Measurements from ENCODE around the gene ZNF335.
A peak's percentile ranks its signal among the peaks of the same experiment; 100 is the strongest.

Gene ZNF335

DNA sequence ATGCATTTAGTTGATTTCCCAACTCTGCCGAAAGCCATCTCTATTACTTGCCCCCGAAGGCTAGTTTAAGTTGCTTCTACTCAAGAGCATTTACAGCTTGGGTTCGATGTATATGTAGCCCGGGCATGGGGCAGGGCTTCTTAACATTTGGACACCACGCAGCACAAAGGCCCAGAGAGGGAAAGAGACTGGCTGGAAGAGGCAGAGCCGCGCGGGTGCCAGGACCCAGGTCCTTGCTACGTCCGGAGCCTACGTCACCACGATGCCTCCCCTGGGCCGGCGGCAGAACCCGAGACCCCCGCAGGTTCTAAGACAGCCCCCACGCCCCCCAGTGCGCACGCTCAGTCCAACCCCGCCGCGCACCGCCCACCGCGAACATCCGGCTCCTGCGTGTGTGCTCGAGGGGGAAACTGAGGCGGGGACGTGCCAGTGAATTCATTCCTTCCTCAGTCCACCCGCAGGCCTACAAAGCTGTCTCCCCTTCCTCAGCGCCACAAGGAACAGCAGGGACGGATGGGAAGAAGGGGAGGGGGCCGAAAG, 37.9 kb downstream of the ZNF335 start:
- ATAC-seq = peak; percentile 46
- TF ChIP-seq, protein P1, sequence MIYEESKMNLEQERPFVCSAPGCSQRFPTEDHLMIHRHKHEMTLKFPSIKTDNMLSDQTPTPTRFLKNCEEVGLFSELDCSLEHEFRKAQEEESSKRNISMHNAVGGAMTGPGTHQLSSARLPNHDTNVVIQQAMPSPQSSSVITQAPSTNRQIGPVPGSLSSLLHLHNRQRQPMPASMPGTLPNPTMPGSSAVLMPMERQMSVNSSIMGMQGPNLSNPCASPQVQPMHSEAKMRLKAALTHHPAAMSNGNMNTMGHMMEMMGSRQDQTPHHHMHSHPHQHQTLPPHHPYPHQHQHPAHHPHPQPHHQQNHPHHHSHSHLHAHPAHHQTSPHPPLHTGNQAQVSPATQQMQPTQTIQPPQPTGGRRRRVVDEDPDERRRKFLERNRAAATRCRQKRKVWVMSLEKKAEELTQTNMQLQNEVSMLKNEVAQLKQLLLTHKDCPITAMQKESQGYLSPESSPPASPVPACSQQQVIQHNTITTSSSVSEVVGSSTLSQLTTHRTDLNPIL (CRISPR knock-in tag; IDR thresholded peaks at IDR 0.05; ENCODE audit: low read depth) = no peak
- TF ChIP-seq ESRRG (CRISPR knock-in tag; IDR thresholded peaks at IDR 0.05) (no peak), ARNTL (CRISPR knock-in tag; IDR thresholded peaks at IDR 0.05; ENCODE audit: borderline replicate concordance, low read depth) (no peak), BACH2 (CRISPR knock-in tag; IDR thresholded peaks at IDR 0.05; ENCODE audit: borderline replicate concordance) (no peak), TOX (CRISPR knock-in tag; IDR thresholded peaks at IDR 0.05; ENCODE audit: borderline replicate concordance) (no peak), TCF4 (CRISPR knock-in tag; IDR thresholded peaks at IDR 0.05; ENCODE audit: borderline replicate concordance) (no peak), ZC3H10 (CRISPR knock-in tag; IDR thresholded peaks at IDR 0.05) (no peak), ZFP3 (CRISPR knock-in tag; IDR thresholded peaks at IDR 0.05) (no peak), OSR1 (CRISPR knock-in tag; IDR thresholded peaks at IDR 0.05) (no peak), PPARA (CRISPR knock-in tag; IDR thresholded peaks at IDR 0.05; ENCODE audit: borderline replicate concordance) (no peak), ZNF70 (CRISPR knock-in tag; IDR thresholded peaks at IDR 0.05) (no peak), GLIS3 (CRISPR knock-in tag; IDR thresholded peaks at IDR 0.05) (no peak)
- TF ChIP-seq, protein P2, sequence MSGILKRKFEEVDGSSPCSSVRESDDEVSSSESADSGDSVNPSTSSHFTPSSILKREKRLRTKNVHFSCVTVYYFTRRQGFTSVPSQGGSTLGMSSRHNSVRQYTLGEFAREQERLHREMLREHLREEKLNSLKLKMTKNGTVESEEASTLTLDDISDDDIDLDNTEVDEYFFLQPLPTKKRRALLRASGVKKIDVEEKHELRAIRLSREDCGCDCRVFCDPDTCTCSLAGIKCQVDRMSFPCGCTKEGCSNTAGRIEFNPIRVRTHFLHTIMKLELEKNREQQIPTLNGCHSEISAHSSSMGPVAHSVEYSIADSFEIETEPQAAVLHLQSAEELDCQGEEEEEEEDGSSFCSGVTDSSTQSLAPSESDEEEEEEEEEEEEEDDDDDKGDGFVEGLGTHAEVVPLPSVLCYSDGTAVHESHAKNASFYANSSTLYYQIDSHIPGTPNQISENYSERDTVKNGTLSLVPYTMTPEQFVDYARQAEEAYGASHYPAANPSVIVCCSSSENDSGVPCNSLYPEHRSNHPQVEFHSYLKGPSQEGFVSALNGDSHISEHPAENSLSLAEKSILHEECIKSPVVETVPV (CRISPR knock-in tag; IDR thresholded peaks at IDR 0.05) = no peak
- TF ChIP-seq, protein P3, sequence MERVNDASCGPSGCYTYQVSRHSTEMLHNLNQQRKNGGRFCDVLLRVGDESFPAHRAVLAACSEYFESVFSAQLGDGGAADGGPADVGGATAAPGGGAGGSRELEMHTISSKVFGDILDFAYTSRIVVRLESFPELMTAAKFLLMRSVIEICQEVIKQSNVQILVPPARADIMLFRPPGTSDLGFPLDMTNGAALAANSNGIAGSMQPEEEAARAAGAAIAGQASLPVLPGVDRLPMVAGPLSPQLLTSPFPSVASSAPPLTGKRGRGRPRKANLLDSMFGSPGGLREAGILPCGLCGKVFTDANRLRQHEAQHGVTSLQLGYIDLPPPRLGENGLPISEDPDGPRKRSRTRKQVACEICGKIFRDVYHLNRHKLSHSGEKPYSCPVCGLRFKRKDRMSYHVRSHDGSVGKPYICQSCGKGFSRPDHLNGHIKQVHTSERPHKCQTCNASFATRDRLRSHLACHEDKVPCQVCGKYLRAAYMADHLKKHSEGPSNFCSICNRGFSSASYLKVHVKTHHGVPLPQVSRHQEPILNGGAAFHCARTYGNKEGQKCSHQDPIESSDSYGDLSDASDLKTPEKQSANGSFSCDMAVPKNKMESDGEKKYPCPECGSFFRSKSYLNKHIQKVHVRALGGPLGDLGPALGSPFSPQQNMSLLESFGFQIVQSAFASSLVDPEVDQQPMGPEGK (CRISPR knock-in tag; IDR thresholded peaks at IDR 0.05; ENCODE audit: borderline replicate concordance) = no peak
- TF ChIP-seq, protein P4, sequence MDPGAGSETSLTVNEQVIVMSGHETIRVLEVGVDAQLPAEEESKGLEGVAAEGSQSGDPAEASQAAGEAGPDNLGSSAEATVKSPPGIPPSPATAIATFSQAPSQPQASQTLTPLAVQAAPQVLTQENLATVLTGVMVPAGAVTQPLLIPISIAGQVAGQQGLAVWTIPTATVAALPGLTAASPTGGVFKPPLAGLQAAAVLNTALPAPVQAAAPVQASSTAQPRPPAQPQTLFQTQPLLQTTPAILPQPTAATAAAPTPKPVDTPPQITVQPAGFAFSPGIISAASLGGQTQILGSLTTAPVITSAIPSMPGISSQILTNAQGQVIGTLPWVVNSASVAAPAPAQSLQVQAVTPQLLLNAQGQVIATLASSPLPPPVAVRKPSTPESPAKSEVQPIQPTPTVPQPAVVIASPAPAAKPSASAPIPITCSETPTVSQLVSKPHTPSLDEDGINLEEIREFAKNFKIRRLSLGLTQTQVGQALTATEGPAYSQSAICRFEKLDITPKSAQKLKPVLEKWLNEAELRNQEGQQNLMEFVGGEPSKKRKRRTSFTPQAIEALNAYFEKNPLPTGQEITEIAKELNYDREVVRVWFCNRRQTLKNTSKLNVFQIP (CRISPR knock-in tag; IDR thresholded peaks at IDR 0.05; ENCODE audit: borderline replicate concordance, low read depth) = no peak

DNA sequence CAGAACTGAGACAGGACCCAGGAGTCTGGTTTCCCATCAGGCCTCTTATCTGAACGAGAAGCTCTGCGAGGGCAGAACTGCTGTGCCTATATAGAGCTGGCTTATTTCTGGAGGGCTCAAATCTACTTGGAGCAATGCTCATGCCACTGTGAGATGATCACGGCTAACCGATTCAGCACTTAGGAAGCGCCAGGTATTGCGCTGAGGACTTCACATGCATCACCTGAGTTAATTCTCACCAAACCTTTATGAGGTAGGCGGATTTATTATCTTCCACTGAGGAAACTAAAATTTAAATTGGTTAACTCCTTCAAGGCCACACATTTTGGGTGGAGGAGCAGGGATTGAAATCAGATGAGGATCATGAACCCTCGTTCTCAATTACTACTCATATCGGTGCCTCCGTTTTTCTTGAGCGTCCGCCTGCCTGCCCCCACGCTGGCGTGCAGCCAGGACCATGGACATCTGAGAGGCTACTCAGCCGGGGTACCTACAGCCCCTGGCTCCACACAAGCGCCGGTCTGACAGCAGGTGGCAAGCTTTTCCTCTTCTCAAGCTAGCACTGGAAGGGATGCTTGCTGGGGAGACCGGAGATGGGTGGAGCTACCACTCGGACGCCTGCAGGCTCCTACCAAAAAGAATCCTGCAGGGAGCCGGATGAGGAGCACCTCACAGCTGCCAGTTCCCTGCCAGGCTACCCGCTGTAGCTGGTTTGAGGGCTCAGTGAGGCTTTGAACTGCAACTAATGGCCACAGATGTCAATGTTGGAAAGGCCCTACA, 38.5 kb downstream of the ZNF335 start:
- peak; percentile 68 for ATAC-seq
- TF ChIP-seq CSDC2 (CRISPR knock-in tag; IDR thresholded peaks at IDR 0.05) (no peak), ZC3H10 (CRISPR knock-in tag; IDR thresholded peaks at IDR 0.05) (no peak), ESRRG (CRISPR knock-in tag; IDR thresholded peaks at IDR 0.05) (no peak), ZNF565 (CRISPR knock-in tag; conservative IDR thresholded peaks at IDR 0.05; ENCODE audit: low read depth) (no peak), TCF4 (CRISPR knock-in tag; IDR thresholded peaks at IDR 0.05; ENCODE audit: borderline replicate concordance) (no peak), RARB (CRISPR knock-in tag; IDR thresholded peaks at IDR 0.05) (no peak), TOX (CRISPR knock-in tag; IDR thresholded peaks at IDR 0.05; ENCODE audit: borderline replicate concordance) (no peak), BACH2 (CRISPR knock-in tag; IDR thresholded peaks at IDR 0.05; ENCODE audit: borderline replicate concordance) (no peak), ZNF8 (CRISPR knock-in tag; IDR thresholded peaks at IDR 0.05) (no peak), ZFP3 (CRISPR knock-in tag; IDR thresholded peaks at IDR 0.05) (no peak), PPARA (CRISPR knock-in tag; IDR thresholded peaks at IDR 0.05; ENCODE audit: borderline replicate concordance) (0 out of 2 replicates have a peak, but pooled peaks have one; percentile 25), ZNF70 (CRISPR knock-in tag; IDR thresholded peaks at IDR 0.05) (peak; percentile 87), ZFP30 (CRISPR knock-in tag; IDR thresholded peaks at IDR 0.05) (no peak), GLIS3 (CRISPR knock-in tag; IDR thresholded peaks at IDR 0.05) (no peak; the same call in 1 of the 2 replicates), ARNTL (CRISPR knock-in tag; IDR thresholded peaks at IDR 0.05; ENCODE audit: borderline replicate concordance, low read depth) (0 out of 2 replicates have a peak, but pooled peaks have one; percentile 11), SNAI2 (CRISPR knock-in tag; IDR thresholded peaks at IDR 0.05) (no peak), ISL1 (CRISPR knock-in tag; IDR thresholded peaks at IDR 0.05) (no peak)
- TF ChIP-seq, protein P3 (CRISPR knock-in tag; IDR thresholded peaks at IDR 0.05; ENCODE audit: borderline replicate concordance) = no peak
- TF ChIP-seq, protein P2 (CRISPR knock-in tag; IDR thresholded peaks at IDR 0.05) = no peak
- TF ChIP-seq, protein P1 (CRISPR knock-in tag; IDR thresholded peaks at IDR 0.05; ENCODE audit: low read depth) = no peak
- TF ChIP-seq, protein P4 (CRISPR knock-in tag; IDR thresholded peaks at IDR 0.05; ENCODE audit: borderline replicate concordance, low read depth) = no peak
